Progenitor cell of endocrine pancreas (in vitro differentiated cells): ENCODE measurements around the gene ARPC1B. TPM values are rescaled to one million over a fixed set of nuclear protein-coding genes. Genes with fewer than 3 reads are reported as not detected.

Experiments used
- DNase-seq: peaks from one replicate; pipeline ENCODE4 v3.0.0; 2021; ENCODE audit warnings: low spot score; ENCODE audit not compliant: unreplicated experiment
- H3K27ac Mint-ChIP-seq: 2 replicates; pipeline ENCODE4 v1.8.0; 2021; ENCODE audit warnings: mild to moderate bottlenecking, moderate library complexity, mixed read lengths
- H3K27me3 Mint-ChIP-seq: 2 replicates; pipeline ENCODE4 v1.8.0; 2021; ENCODE audit warnings: mixed read lengths
- H3K36me3 Mint-ChIP-seq: 2 replicates; pipeline ENCODE4 v1.8.0; 2022; ENCODE audit warnings: mixed read lengths; ENCODE audit not compliant: insufficient read depth
- H3K4me1 Mint-ChIP-seq: 2 replicates; pipeline ENCODE4 v1.8.0; 2021; ENCODE audit warnings: low read depth, mixed read lengths
- H3K4me3 Mint-ChIP-seq: 2 replicates; pipeline ENCODE4 v1.8.0; 2021; ENCODE audit warnings: low read depth, mild to moderate bottlenecking, moderate library complexity, mixed read lengths
- H3K9me3 Mint-ChIP-seq: 2 replicates; pipeline ENCODE4 v1.8.0; 2021; ENCODE audit warnings: low read depth, mixed read lengths
- CTCF ChIP-seq: fragments of 200-600 bp; sonication (generic); IDR thresholded peaks from one replicate; pipeline ENCODE4 v1.5.0; 2021; ENCODE audit warnings: antibody characterized with exemption, mild to moderate bottlenecking; ENCODE audit not compliant: unreplicated experiment
- total RNA-seq: library from RNA; stranded (reverse); gene quantifications from 2 replicates; pipeline ENCODE4 v1.2.1, GENCODE V29; 2021

The ARPC1B gene
- total RNA-seq, 1 donor from 2014 or later, result 28.2 TPM

DNA sequence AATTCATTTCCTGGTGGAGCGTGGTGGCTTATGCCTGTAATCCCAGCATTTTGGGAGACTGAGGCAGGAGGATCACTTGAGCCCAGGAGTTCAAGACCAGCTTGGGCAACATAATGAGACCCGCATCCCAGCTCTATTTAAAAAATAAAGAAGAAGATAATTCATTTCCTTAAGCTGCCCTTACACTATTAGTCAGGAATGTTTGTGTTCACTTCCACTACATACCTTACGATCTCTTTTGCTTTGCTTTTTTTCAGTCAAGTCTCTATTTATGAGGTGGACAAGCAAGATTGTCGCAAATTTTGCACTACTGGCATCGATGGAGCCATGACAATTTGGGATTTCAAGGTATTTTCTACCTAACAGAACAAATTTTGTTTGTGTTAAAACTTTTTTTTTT is 11.2 kb upstream of the ARPC1B start:
- DNase-seq, result no peak
- Mint-ChIP-seq H3K36me3 (peaks cover 23% of the 10 kb centered on the region), H3K27me3 (no peaks in the 10 kb centered on the region), H3K9me3 (no peaks in the 10 kb centered on the region), H3K27ac (no peak overlapping the region), H3K4me3 (no peak overlapping the region), H3K4me1 (no peaks in the 10 kb centered on the region)
- no peak for TF ChIP-seq CTCF

DNA sequence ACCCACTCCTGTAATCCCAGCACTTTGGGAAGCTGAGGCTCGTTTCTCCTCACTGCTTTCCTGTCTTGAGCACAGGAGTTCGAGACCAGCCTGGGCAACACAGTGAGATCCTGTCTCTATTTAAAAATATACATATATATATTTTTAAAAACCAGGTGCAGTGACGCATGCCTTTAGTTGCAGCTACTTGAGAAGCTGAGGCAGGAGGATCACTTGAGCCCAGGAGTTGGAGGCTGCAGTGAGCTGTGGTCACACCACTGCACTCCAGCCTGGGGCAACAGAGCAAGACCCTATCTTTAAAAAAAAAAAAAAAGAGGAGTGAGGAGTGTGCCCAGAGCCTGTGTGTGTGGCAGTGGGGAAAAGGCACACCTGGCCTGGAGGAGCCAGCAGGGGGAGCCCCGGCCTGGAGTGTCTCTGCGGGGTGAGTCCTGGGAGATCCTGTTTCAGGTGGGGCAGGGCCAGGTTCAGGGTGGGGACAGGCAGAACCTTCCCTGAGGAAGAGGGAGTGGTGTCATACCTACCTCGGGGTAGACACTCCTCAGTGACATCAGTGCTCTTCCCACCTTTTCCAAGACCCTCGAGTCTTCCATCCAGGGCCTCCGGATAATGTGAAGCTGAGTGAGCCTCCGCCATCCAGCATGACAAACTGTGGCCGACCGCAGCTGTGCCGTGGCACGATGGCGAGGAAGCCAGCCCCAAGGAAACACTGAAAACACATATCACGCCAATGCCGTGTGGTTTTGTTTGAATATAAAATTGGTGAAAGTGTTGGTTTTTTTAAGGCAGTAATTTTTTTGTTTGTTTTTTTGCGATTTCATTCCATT is 9.0 kb upstream of the ARPC1B start:
- Mint-ChIP-seq H3K27ac (no peak overlapping the region), H3K9me3 (no peaks in the 10 kb centered on the region), H3K4me1 (no peaks in the 10 kb centered on the region), H3K36me3 (peaks cover 18% of the 10 kb centered on the region), H3K27me3 (no peaks in the 10 kb centered on the region), H3K4me3 (no peak overlapping the region)
- DNase-seq, result no peak
- peak; percentile 56 for TF ChIP-seq CTCF

GRCh38 chr7:99366646-99367045 is 7.9 kb upstream of the ARPC1B start:
- TF ChIP-seq CTCF, result no peak
- no peak for DNase-seq
- peaks cover 12% of the 10 kb centered on the region for H3K36me3 Mint-ChIP-seq
- H3K9me3 Mint-ChIP-seq, result no peaks in the 10 kb centered on the region
- H3K4me3 Mint-ChIP-seq, result no peak overlapping the region
- peak overlapping the region; percentile 45 for H3K27ac Mint-ChIP-seq
- H3K27me3 Mint-ChIP-seq, result no peaks in the 10 kb centered on the region
- H3K4me1 Mint-ChIP-seq, result no peaks in the 10 kb centered on the region

GRCh38 chr7:99368750-99369389 is 5.7 kb upstream of the ARPC1B start:
- Mint-ChIP-seq H3K4me1 (peaks cover 8% of the 10 kb centered on the region), H3K27me3 (peaks cover 3% of the 10 kb centered on the region), H3K27ac (no peak overlapping the region), H3K4me3 (no peak overlapping the region), H3K9me3 (no peaks in the 10 kb centered on the region), H3K36me3 (peaks cover 12% of the 10 kb centered on the region)
- TF ChIP-seq CTCF, result no peak
- no peak for DNase-seq

DNA sequence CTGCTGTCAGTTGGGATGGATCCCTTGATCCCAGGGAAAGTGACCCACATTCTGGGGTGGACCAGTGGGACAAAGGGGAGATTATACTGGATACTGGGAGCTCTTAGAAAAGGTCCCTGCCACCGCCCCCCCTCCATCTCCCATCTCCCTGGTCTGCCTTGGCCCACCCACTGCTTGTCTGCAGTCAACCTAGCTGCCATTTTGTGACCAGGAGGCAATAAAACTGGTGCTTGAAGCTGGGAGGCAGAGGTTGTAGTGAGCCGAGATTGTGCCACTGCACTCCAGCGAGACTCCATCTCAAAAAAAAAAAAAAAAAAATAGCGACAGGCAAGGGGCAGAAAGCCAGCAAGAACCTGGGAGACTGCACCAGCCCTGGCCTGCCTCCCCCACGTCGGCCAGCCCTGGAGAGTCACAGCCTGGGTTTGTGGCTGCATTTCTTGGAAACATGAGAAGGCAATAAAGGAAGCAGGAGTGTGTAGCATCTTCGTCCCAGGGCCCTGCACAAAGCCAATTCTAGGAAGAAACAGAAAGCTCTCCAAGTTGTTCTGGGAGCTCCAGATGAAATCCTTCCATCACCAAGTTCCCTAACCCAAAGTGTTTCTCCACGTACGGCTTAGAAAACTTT is 4.7 kb upstream of the ARPC1B start:
- H3K9me3 Mint-ChIP-seq, result no peaks in the 10 kb centered on the region
- no peak for DNase-seq
- H3K27ac Mint-ChIP-seq, result no peak overlapping the region
- H3K27me3 Mint-ChIP-seq, result peaks cover 3% of the 10 kb centered on the region
- no peak overlapping the region for H3K4me3 Mint-ChIP-seq
- peaks cover 8% of the 10 kb centered on the region for H3K4me1 Mint-ChIP-seq
- TF ChIP-seq CTCF, result no peak
- peaks cover 8% of the 10 kb centered on the region for H3K36me3 Mint-ChIP-seq
